ENCODE measurements around the gene SLC25A12. TPM values are rescaled to one million over a fixed set of nuclear protein-coding genes. Genes with fewer than 3 reads are reported as not detected.
A peak's percentile ranks its signal among the peaks of the same experiment; 100 is the strongest.
"Not testable (repeated sequence)": the region's sequence is repeated elsewhere in the genome, so short reads cannot be mapped to it uniquely, and the experiment has no call there.

SLC25A12 gene
- total RNA-seq, 5 donors from 2014 or later (not counting 1 experiment from before 2014, with no cell fraction given) = 11.7 to 19.0 (median 13.3) TPM

DNA sequence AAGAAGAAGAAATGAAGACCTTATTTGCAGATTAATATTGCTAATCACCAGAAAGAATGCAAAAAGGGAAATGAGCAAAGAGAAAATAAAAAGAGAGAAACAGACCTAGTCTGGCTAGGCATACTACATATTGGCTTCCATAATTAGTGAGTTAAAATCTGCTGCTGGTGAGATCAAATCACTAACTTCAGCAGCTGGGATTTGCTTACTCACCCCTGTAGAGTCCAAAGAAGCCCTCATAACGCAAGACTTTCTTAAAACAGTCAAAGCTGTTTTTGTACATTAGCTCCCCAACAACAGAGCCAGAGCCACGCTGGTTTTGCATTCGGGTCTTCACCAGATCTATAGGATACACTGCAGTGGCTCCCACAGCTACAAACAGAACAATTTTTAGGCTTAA lies 80.9 kb downstream of the SLC25A12 start:
- H3K27ac Mint-ChIP-seq = peak overlapping the region in 1 of 2 donors; percentile 59
- Histone ChIP-seq H3K4me3 (ENCODE audit: control insufficient read depth in 1 of 2, extremely low read depth in 1 of 2, low read length in 1 of 2) (no peak overlapping the region), H3K9me3 (no peaks in the 10 kb centered on the region), H3K4me1 (ENCODE audit: control insufficient read depth in 1 of 2, extremely low read depth in 1 of 2, insufficient read depth in 2 of 2, low read length in 2 of 2) (no peaks in the 10 kb centered on the region), H3K36me3 (ENCODE audit: control insufficient read depth in 2 of 2, extremely low read depth in 1 of 2, insufficient read depth in 1 of 2, low read length in 1 of 2) (peaks cover 0 to 20% of the 10 kb centered on the region in 2 donors), H3K27me3 (replicated peaks in 1 of 2; ENCODE audit: control insufficient read depth in 2 of 2, extremely low read depth in 1 of 2, insufficient read depth in 2 of 2, low read length in 1 of 2) (no peaks in the 10 kb centered on the region), H3K27ac (ENCODE audit: low read length) (no peak overlapping the region)
- no peaks in the 10 kb centered on the region for H3K4me1 Mint-ChIP-seq
- H3K36me3 Mint-ChIP-seq = peaks cover 47% of the 10 kb centered on the region
- ChIA-PET POLR2A (no interaction called here), CTCF (interaction anchor here in 1 of 2 donors (0.7 kb wide), 1 partner anchor 68 kb away, joined by 5 read pairs; no protein-coding TSS in a partner anchor)
- DNase-seq = no peak
- H3K9me3 Mint-ChIP-seq = no peaks in the 10 kb centered on the region
- WGBS (ENCODE audit: insufficient coverage) = 100% methylated on average over 2 of the region's 3 CpGs
- no peak for ATAC-seq (replicated peaks in 1 of 4)
- H3K4me3 Mint-ChIP-seq = no peak overlapping the region
- H3K27me3 Mint-ChIP-seq = no peaks in the 10 kb centered on the region

DNA sequence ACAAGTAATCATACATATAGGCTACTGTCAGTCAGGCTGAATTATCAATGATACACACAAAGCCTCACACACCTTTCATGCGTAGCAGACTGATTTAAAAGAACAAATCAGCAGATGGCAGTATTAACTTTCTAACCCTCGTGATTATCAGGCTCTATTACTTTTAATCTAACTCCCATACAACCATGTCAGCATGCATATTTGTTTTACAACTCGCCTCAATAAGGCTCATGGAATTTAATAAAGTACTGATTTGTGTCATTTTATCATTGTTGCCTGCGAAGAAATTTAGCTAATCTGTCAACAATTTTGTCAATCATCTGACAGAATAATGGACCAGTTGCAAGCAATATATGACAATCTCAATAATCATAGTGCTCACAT lies 82.8 kb downstream of the SLC25A12 start:
- Histone ChIP-seq H3K4me1 (ENCODE audit: control insufficient read depth in 1 of 2, extremely low read depth in 1 of 2, insufficient read depth in 2 of 2, low read length in 2 of 2) (no peaks in the 10 kb centered on the region), H3K27me3 (replicated peaks in 1 of 2; ENCODE audit: control insufficient read depth in 2 of 2, extremely low read depth in 1 of 2, insufficient read depth in 2 of 2, low read length in 1 of 2) (no peaks in the 10 kb centered on the region)
- no peaks in the 10 kb centered on the region for H3K4me1 Mint-ChIP-seq

DNA sequence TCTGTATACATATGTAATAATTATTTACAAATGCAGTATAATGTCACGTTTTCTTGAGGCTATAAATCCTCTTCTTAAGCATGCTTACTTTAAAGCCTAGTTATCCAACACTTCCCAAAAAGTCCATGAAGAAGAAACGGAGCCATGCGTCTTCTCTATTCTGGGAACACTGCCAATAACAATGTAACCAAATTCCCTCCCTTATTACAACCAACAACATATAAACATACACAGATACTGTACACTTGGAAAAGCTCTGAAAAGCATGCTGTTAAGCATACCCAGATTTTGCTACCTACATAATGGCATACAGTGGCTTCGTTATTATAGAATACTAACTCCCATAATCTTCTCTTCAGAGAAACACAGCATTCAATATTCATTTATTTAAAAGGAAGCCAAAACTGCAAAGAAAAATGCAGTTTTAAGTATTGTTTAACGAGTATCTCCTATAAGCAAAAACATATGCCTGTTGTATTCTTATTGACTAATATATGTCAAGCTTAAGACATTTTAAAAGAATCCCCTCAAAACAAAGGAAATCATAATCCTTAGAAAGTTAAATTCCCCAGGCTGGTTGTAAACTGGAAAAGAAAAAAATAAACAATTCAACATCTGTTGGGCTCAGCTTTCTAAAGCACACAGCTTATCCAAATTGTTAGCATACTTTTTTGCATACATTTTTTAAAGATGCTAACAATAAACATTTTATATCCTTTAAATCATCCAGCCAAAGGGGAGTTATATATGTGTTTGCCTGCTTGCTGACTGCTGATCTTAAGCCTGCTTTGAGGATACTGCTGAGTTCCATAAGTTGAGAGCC lies 83.4 kb downstream of the SLC25A12 start:
- Histone ChIP-seq H3K27ac (ENCODE audit: low read length) (no peak overlapping the region), H3K36me3 (ENCODE audit: control insufficient read depth in 2 of 2, extremely low read depth in 1 of 2, insufficient read depth in 1 of 2, low read length in 1 of 2) (peaks cover 0 to 27% of the 10 kb centered on the region in 2 donors), H3K4me3 (ENCODE audit: control insufficient read depth in 1 of 2, extremely low read depth in 1 of 2, low read length in 1 of 2) (no peak overlapping the region), H3K27me3 (replicated peaks in 1 of 2; ENCODE audit: control insufficient read depth in 2 of 2, extremely low read depth in 1 of 2, insufficient read depth in 2 of 2, low read length in 1 of 2) (no peaks in the 10 kb centered on the region), H3K9me3 (no peaks in the 10 kb centered on the region), H3K4me1 (ENCODE audit: control insufficient read depth in 1 of 2, extremely low read depth in 1 of 2, insufficient read depth in 2 of 2, low read length in 2 of 2) (no peaks in the 10 kb centered on the region)
- ChIA-PET POLR2A (no interaction called here), CTCF (no interaction called here)
- no peaks in the 10 kb centered on the region for H3K27me3 Mint-ChIP-seq
- no peak for DNase-seq
- peaks cover 64% of the 10 kb centered on the region for H3K36me3 Mint-ChIP-seq
- 100% methylated on average over 3 of the region's 5 CpGs for WGBS (ENCODE audit: insufficient coverage)
- ATAC-seq (replicated peaks in 1 of 4) = no peak
- H3K4me3 Mint-ChIP-seq = no peak overlapping the region
- H3K9me3 Mint-ChIP-seq = no peaks in the 10 kb centered on the region
- no peaks in the 10 kb centered on the region for H3K4me1 Mint-ChIP-seq
- no peak overlapping the region for H3K27ac Mint-ChIP-seq

More for the DNA sequence above, 82.8 kb downstream of the SLC25A12 start:
- ChIA-PET CTCF (interaction anchor here in 1 of 2 donors (0.5 to 1.0 kb wide), 4 partner anchors 291 to 890 kb away, joined by 3 to 4 read pairs (median 4); partner anchors contain the start of gene DLX2), POLR2A (no interaction called here)
- DNase-seq (peak in 1 of 35 experiments; percentile 39), ATAC-seq (replicated peaks in 1 of 4) (no peak)
- 94% methylated on average over 2 of the region's 4 CpGs for WGBS (ENCODE audit: insufficient coverage)
- H3K9me3 ChIP-seq = no peaks in the 10 kb centered on the region
- H3K27ac ChIP-seq (ENCODE audit: low read length) = no peak overlapping the region
- no peak overlapping the region for H3K4me3 ChIP-seq (ENCODE audit: control insufficient read depth in 1 of 2, extremely low read depth in 1 of 2, low read length in 1 of 2)
- no peak overlapping the region for H3K4me3 Mint-ChIP-seq
- no peaks in the 10 kb centered on the region for H3K9me3 Mint-ChIP-seq
- H3K36me3 ChIP-seq (ENCODE audit: control insufficient read depth in 2 of 2, extremely low read depth in 1 of 2, insufficient read depth in 1 of 2, low read length in 1 of 2) = peaks cover 0 to 24% of the 10 kb centered on the region in 2 donors
- no peak overlapping the region for H3K27ac Mint-ChIP-seq
- H3K27me3 Mint-ChIP-seq = no peaks in the 10 kb centered on the region
- H3K36me3 Mint-ChIP-seq = peaks cover 62% of the 10 kb centered on the region

DNA sequence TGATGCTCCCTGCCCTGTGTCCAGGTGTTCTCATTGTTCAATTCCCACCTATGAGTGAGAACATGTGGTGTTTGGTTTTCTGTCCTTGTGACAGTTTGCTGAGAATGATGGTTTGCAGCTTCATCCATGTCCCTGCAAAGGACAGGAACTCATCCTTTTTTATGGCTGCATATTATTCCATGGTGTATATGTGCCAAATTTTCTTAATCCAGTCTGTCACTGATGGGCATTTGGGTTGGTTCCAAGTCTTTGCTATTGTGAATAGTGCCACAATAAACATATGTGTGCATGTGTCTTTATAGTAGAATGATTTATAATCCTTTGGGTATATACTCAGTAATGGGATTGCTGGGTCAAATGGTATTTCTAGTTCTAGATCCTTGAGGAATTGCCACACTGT lies 85.2 kb downstream of the SLC25A12 start:
- POLR2A ChIA-PET; H3K4me3 ChIP-seq (ENCODE audit: control insufficient read depth in 1 of 2, extremely low read depth in 1 of 2, low read length in 1 of 2); ATAC-seq (replicated peaks in 1 of 4); H3K4me1 Mint-ChIP-seq; CTCF ChIA-PET; H3K27ac ChIP-seq (ENCODE audit: low read length); H3K9me3 ChIP-seq; H3K4me3 Mint-ChIP-seq; H3K4me1 ChIP-seq (ENCODE audit: control insufficient read depth in 1 of 2, extremely low read depth in 1 of 2, insufficient read depth in 2 of 2, low read length in 2 of 2); H3K27me3 Mint-ChIP-seq; H3K27ac Mint-ChIP-seq; H3K9me3 Mint-ChIP-seq; H3K27me3 ChIP-seq (replicated peaks in 1 of 2; ENCODE audit: control insufficient read depth in 2 of 2, extremely low read depth in 1 of 2, insufficient read depth in 2 of 2, low read length in 1 of 2); DNase-seq: not testable (repeated sequence)
- peaks cover 3 to 26% of the 10 kb centered on the region in 2 donors for H3K36me3 ChIP-seq (ENCODE audit: control insufficient read depth in 2 of 2, extremely low read depth in 1 of 2, insufficient read depth in 1 of 2, low read length in 1 of 2)
- peaks cover 61% of the 10 kb centered on the region for H3K36me3 Mint-ChIP-seq

DNA sequence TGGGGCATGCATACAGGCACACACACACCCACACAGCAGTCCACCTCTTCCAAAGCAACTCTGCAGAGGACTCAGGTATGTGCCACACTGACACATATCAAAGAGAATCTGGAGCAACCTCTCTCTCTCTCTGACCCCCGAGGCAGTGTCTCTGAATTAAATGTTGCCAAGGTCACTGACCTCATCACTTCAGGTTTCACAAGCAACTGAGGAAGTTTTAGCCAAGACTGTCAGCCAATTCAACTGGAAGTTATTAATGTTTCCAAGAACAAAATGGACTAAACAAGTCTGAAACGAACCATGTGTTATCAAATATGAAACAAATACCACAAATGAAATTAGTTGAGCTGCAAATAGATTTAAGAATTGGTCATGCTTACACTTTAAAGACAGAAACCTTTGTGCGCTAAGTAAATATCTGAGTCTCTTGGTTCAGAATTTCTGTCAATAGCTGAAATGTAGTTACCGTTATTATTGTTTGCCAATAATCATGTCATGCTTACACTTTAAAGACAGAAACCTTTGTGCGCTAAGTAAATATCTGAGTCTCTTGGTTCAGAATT lies 86.1 kb downstream of the SLC25A12 start:
- no peak overlapping the region for H3K27ac Mint-ChIP-seq
- no peaks in the 10 kb centered on the region for H3K27me3 ChIP-seq (replicated peaks in 1 of 2; ENCODE audit: control insufficient read depth in 2 of 2, extremely low read depth in 1 of 2, insufficient read depth in 2 of 2, low read length in 1 of 2)
- H3K36me3 Mint-ChIP-seq = peaks cover 60% of the 10 kb centered on the region
- DNase-seq = no peak
- H3K27ac ChIP-seq (ENCODE audit: low read length) = no peak overlapping the region
- ATAC-seq (replicated peaks in 1 of 4) = no peak
- WGBS (ENCODE audit: insufficient coverage) = no CpG with 5 or more reads among the region's 5 CpGs
- ChIA-PET CTCF (no interaction called here), POLR2A (interaction anchor here in 1 of 2 donors (0.7 kb wide), 1 partner anchor 155 kb away, joined by 3 read pairs; no protein-coding TSS in a partner anchor)
- H3K4me1 Mint-ChIP-seq = no peaks in the 10 kb centered on the region
- H3K36me3 ChIP-seq (ENCODE audit: control insufficient read depth in 2 of 2, extremely low read depth in 1 of 2, insufficient read depth in 1 of 2, low read length in 1 of 2) = peaks cover 3 to 25% of the 10 kb centered on the region in 2 donors
- no peaks in the 10 kb centered on the region for H3K9me3 ChIP-seq
- no peak overlapping the region for H3K4me3 ChIP-seq (ENCODE audit: control insufficient read depth in 1 of 2, extremely low read depth in 1 of 2, low read length in 1 of 2)
- H3K4me3 Mint-ChIP-seq = no peak overlapping the region
- no peaks in the 10 kb centered on the region for H3K27me3 Mint-ChIP-seq
- no peaks in the 10 kb centered on the region for H3K9me3 Mint-ChIP-seq
- no peaks in the 10 kb centered on the region for H3K4me1 ChIP-seq (ENCODE audit: control insufficient read depth in 1 of 2, extremely low read depth in 1 of 2, insufficient read depth in 2 of 2, low read length in 2 of 2)

DNA sequence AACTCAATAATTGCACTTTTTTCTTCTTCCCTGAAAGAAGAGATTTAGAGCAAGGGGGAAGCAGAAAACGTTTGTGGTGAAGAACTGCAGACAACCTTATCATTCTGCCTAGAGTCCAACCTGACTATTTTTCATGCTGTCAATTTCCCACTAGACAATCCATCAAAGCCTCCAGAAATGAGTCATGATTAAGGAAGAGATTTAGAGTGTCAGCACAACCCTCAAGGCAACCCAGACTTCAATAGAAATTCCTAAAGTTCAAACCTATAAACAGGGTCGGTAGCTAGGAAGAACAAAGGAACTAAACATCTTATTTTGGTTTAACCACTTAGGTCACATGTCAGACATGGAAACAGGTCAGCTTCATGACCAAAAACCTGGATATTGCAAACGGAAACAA lies 86.9 kb downstream of the SLC25A12 start:
- Mint-ChIP-seq H3K27ac (no peak overlapping the region), H3K27me3 (no peaks in the 10 kb centered on the region)
- CTCF ChIA-PET = no interaction called here

More for the DNA sequence above, 86.9 kb downstream of the SLC25A12 start:
- H3K4me1 Mint-ChIP-seq = no peaks in the 10 kb centered on the region
- Histone ChIP-seq H3K9me3 (no peaks in the 10 kb centered on the region), H3K27me3 (replicated peaks in 1 of 2; ENCODE audit: control insufficient read depth in 2 of 2, extremely low read depth in 1 of 2, insufficient read depth in 2 of 2, low read length in 1 of 2) (no peaks in the 10 kb centered on the region), H3K27ac (ENCODE audit: low read length) (no peak overlapping the region), H3K4me1 (ENCODE audit: control insufficient read depth in 1 of 2, extremely low read depth in 1 of 2, insufficient read depth in 2 of 2, low read length in 2 of 2) (no peaks in the 10 kb centered on the region), H3K4me3 (ENCODE audit: control insufficient read depth in 1 of 2, extremely low read depth in 1 of 2, low read length in 1 of 2) (no peak overlapping the region), H3K36me3 (ENCODE audit: control insufficient read depth in 2 of 2, extremely low read depth in 1 of 2, insufficient read depth in 1 of 2, low read length in 1 of 2) (peaks cover 3 to 24% of the 10 kb centered on the region in 2 donors)
- no peaks in the 10 kb centered on the region for H3K9me3 Mint-ChIP-seq
- WGBS (ENCODE audit: insufficient coverage) = 100% methylated on average over 1 of the region's 3 CpGs
- ATAC-seq (replicated peaks in 1 of 4) (no peak), DNase-seq (no peak)
- no peak overlapping the region for H3K4me3 Mint-ChIP-seq
- POLR2A ChIA-PET = no interaction called here
- H3K36me3 Mint-ChIP-seq = peaks cover 61% of the 10 kb centered on the region

Data from T-cell (primary cell).